Measurements from ENCODE around the gene PABPN1L. TPM values are rescaled to one million over a fixed set of nuclear protein-coding genes. Genes with fewer than 3 reads are reported as not detected.
A peak's percentile ranks its signal among the peaks of the same experiment; 100 is the strongest.

The PABPN1L gene
- total RNA-seq, 1 experiment from 2014 or later = not detected

- no peak overlapping the region for H3T11ph ChIP-seq (ENCODE audit: low read length)
- Mint-ChIP-seq H3K27me3 (ENCODE audit: low read depth) (no peaks in the 10 kb centered on the region), H3K27ac (no peak overlapping the region), H3K4me1 (peaks cover under 1 to 4% of the 10 kb centered on the region in 2 experiments; a peak in 3 of 4 replicates), H3K9me3 (no peaks in the 10 kb centered on the region), H3K4me3 (no peak overlapping the region), H3K36me3 (ENCODE audit: insufficient read depth in 1 of 3, low read depth in 3 of 3) (no peaks in the 10 kb centered on the region)
- WGBS (ENCODE audit: extremely low coverage, insufficient read length, low lambda C conversion rate) = no CpG with 5 or more reads among the region's 41 CpGs
- H3K4me1 ChIP-seq (ENCODE audit: insufficient read depth, low read length) = no peaks in the 10 kb centered on the region
- peak overlapping the region; percentile 16; the same call in 1 of the 2 replicates for H3K14ac ChIP-seq (ENCODE audit: insufficient read depth, low read length)
- no peaks in the 10 kb centered on the region for H3K9me3 ChIP-seq (ENCODE audit: control insufficient read depth, low read depth, low read length)
- no peak for DNase-seq
- TF ChIP-seq CTCF (conservative IDR thresholded peaks at IDR 0.05) = no peak
- no peak overlapping the region for H3K18ac ChIP-seq (ENCODE audit: insufficient read length, low read depth, low read length)
- H2AFZ ChIP-seq (ENCODE audit: low read length) = no peak overlapping the region
- no peak overlapping the region for H4K8ac ChIP-seq (replicated peaks; ENCODE audit: insufficient read length, low read depth, low read length)
- no peak overlapping the region for H3K9ac ChIP-seq (ENCODE audit: extremely low read depth, insufficient read length, low read length)
- H4K5ac ChIP-seq (ENCODE audit: insufficient read length, low read depth, low read length) = no peak overlapping the region
- no peak overlapping the region for H3K56ac ChIP-seq (ENCODE audit: insufficient read length, low read depth, low read length)
- H2BK20ac ChIP-seq (ENCODE audit: low read depth, low read length, poor library complexity, severe bottlenecking) = no peak overlapping the region
- no peak overlapping the region for H3K4ac ChIP-seq (ENCODE audit: low read depth, low read length)
- H3K23me2 ChIP-seq (ENCODE audit: insufficient read length, low read depth, low read length, poor library complexity, severe bottlenecking) = no peaks in the 10 kb centered on the region
- H2AK5ac ChIP-seq (ENCODE audit: insufficient read length, low read length) = no peak overlapping the region
- no peak overlapping the region for H3K27ac ChIP-seq (ENCODE audit: insufficient read length, low read depth, low read length)
- H3K79me1 ChIP-seq (ENCODE audit: insufficient read depth, low read depth, low read length, poor library complexity, severe bottlenecking) = no peaks in the 10 kb centered on the region
- H2BK5ac ChIP-seq (ENCODE audit: insufficient read length, low read length) = no peak overlapping the region
- H3K79me2 ChIP-seq (ENCODE audit: insufficient read depth, low read length) = no peaks in the 10 kb centered on the region
- H4K20me1 ChIP-seq (ENCODE audit: control insufficient read depth, insufficient read depth, insufficient read length) = no peaks in the 10 kb centered on the region
- H3K23ac ChIP-seq (ENCODE audit: insufficient read length, low read depth, low read length) = no peak overlapping the region
- H3K4me2 ChIP-seq (ENCODE audit: insufficient read depth, insufficient read length, low read length) = no peak overlapping the region
- no peak overlapping the region for H2BK120ac ChIP-seq (ENCODE audit: low read depth, low read length, poor library complexity, severe bottlenecking)
- no peaks in the 10 kb centered on the region for H3K27me3 ChIP-seq (ENCODE audit: insufficient read depth, low read length)
- H4K91ac ChIP-seq (ENCODE audit: insufficient read length, low read depth, low read length) = no peak overlapping the region
- no peak overlapping the region for H2BK12ac ChIP-seq (ENCODE audit: insufficient read length, low read depth, low read length)
- H2BK15ac ChIP-seq (ENCODE audit: low read depth, low read length) = no peak overlapping the region
Measured at GRCh38 chr16:88899901-88900661, 33.6 kb upstream of the PABPN1L start.
